Measurements from ENCODE around the gene PDX1.

The PDX1 gene

DNA sequence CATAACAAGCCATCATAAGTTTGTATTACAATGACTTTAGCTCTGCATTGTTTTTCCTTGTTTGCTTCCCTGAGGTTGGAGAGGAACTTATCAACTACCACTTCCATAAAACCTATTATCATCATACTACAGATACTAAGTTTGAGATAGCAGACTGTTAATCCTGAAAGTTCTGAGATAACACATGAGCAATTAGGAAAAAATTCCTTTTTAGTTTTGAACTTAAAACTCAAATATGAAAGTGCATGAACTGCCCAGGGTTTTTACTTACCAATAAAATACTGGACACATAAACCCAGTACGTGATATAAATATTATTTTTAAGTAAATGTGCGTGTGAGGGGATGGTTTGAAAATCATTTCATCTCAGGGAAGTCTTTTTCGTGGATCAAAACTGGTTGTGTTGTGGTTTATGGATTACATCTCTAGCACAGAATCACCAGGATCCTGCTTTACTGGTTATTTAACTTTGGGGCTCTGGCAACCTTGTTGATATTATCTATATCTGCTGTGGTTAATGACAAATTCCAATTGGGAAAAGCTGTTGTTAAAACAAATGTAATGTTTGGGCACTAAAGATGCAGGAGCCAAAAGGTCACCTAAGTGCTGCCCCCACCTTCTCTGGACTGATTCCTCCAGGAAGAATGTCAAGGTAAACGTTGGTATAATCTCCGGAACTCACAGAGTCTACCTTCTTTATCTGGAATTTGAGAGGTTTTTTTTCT is 36.9 kb downstream of the PDX1 start:
- TF ChIP-seq SNAI2 (CRISPR knock-in tag; IDR thresholded peaks at IDR 0.05): no peak
- TF ChIP-seq BACH2 (CRISPR knock-in tag; IDR thresholded peaks at IDR 0.05; ENCODE audit: borderline replicate concordance): no peak
- no peak for TF ChIP-seq POU6F1 (CRISPR knock-in tag; IDR thresholded peaks at IDR 0.05; ENCODE audit: borderline replicate concordance, low read depth)
- TF ChIP-seq, protein P1, sequence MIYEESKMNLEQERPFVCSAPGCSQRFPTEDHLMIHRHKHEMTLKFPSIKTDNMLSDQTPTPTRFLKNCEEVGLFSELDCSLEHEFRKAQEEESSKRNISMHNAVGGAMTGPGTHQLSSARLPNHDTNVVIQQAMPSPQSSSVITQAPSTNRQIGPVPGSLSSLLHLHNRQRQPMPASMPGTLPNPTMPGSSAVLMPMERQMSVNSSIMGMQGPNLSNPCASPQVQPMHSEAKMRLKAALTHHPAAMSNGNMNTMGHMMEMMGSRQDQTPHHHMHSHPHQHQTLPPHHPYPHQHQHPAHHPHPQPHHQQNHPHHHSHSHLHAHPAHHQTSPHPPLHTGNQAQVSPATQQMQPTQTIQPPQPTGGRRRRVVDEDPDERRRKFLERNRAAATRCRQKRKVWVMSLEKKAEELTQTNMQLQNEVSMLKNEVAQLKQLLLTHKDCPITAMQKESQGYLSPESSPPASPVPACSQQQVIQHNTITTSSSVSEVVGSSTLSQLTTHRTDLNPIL (CRISPR knock-in tag; IDR thresholded peaks at IDR 0.05; ENCODE audit: low read depth): no peak
- TF ChIP-seq TOX (CRISPR knock-in tag; IDR thresholded peaks at IDR 0.05; ENCODE audit: borderline replicate concordance): no peak
- TF ChIP-seq ZNF565 (CRISPR knock-in tag; conservative IDR thresholded peaks at IDR 0.05; ENCODE audit: low read depth): no peak
- TF ChIP-seq RARB (CRISPR knock-in tag; IDR thresholded peaks at IDR 0.05): no peak
- TF ChIP-seq ZNF8 (CRISPR knock-in tag; IDR thresholded peaks at IDR 0.05): no peak
- no peak for TF ChIP-seq ZFP30 (CRISPR knock-in tag; IDR thresholded peaks at IDR 0.05)
- no peak for TF ChIP-seq CSDC2 (CRISPR knock-in tag; IDR thresholded peaks at IDR 0.05)
- TF ChIP-seq ZFP3 (CRISPR knock-in tag; IDR thresholded peaks at IDR 0.05): no peak
- TF ChIP-seq, protein P2, sequence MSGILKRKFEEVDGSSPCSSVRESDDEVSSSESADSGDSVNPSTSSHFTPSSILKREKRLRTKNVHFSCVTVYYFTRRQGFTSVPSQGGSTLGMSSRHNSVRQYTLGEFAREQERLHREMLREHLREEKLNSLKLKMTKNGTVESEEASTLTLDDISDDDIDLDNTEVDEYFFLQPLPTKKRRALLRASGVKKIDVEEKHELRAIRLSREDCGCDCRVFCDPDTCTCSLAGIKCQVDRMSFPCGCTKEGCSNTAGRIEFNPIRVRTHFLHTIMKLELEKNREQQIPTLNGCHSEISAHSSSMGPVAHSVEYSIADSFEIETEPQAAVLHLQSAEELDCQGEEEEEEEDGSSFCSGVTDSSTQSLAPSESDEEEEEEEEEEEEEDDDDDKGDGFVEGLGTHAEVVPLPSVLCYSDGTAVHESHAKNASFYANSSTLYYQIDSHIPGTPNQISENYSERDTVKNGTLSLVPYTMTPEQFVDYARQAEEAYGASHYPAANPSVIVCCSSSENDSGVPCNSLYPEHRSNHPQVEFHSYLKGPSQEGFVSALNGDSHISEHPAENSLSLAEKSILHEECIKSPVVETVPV (CRISPR knock-in tag; IDR thresholded peaks at IDR 0.05): no peak
- TF ChIP-seq, protein P3, sequence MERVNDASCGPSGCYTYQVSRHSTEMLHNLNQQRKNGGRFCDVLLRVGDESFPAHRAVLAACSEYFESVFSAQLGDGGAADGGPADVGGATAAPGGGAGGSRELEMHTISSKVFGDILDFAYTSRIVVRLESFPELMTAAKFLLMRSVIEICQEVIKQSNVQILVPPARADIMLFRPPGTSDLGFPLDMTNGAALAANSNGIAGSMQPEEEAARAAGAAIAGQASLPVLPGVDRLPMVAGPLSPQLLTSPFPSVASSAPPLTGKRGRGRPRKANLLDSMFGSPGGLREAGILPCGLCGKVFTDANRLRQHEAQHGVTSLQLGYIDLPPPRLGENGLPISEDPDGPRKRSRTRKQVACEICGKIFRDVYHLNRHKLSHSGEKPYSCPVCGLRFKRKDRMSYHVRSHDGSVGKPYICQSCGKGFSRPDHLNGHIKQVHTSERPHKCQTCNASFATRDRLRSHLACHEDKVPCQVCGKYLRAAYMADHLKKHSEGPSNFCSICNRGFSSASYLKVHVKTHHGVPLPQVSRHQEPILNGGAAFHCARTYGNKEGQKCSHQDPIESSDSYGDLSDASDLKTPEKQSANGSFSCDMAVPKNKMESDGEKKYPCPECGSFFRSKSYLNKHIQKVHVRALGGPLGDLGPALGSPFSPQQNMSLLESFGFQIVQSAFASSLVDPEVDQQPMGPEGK (CRISPR knock-in tag; IDR thresholded peaks at IDR 0.05; ENCODE audit: borderline replicate concordance): no peak
- no peak for ATAC-seq

- ATAC-seq: no peak
- TF ChIP-seq TSHZ2 (CRISPR knock-in tag; IDR thresholded peaks at IDR 0.05): no peak
- TF ChIP-seq ZFP3 (CRISPR knock-in tag; IDR thresholded peaks at IDR 0.05): no peak
These were observed 40.2 kb downstream of the PDX1 start for GRCh38 chr13:27959976-27960361.

- ATAC-seq: peak; percentile 63
- TF ChIP-seq PPARA (CRISPR knock-in tag; IDR thresholded peaks at IDR 0.05; ENCODE audit: borderline replicate concordance) (no peak), SNAI2 (CRISPR knock-in tag; IDR thresholded peaks at IDR 0.05) (no peak)
These were observed 40.8 kb downstream of the PDX1 start for GRCh38 chr13:27960362-27961226.

All from SK-N-SH treated with all-trans-retinoic acid at 6 μM for 48 hours (cell line).